ENCODE data around the gene ZNF92. TPM values are rescaled to one million over a fixed set of nuclear protein-coding genes. Genes with fewer than 3 reads are reported as not detected.
A peak's percentile ranks its signal among the peaks of the same experiment; 100 is the strongest.

ZNF92 gene
- total RNA-seq, 1 donor from 2014 or later = 11.3 TPM

DNA sequence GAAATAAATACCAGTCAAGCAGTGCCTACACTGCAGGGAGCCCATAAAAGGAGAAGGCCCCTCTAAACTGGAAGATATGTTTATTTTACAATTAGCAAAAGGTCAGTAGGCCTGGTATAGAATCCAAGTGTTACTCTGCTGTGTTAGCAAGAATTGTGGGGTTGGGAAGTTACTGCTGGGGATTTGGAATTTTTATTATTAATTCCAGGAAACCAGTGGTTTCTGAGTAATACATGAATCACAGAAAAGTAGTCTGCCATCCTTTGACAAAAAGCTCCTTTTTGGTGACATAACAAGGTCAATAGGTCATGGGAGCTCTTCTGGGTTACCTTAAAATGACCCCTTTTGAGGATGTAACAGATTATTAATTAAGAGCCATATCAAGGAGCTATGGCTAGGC is 67.4 kb downstream of the ZNF92 start:
- Histone ChIP-seq H3K4me2 (ENCODE audit: low read length) (peak overlapping the region; percentile 48), H3K4me3 (ENCODE audit: insufficient read depth, low read depth, low read length) (no peak overlapping the region), H3K27me3 (ENCODE audit: insufficient read depth, low read length) (no peaks in the 10 kb centered on the region), H3K9me3 (ENCODE audit: insufficient read depth, low read depth, low read length) (no peaks in the 10 kb centered on the region), H4K20me1 (ENCODE audit: insufficient read depth, low read length) (no peaks in the 10 kb centered on the region), H3K36me3 (ENCODE audit: insufficient read depth, low read length) (no peaks in the 10 kb centered on the region), H3K27ac (ENCODE audit: low read depth, low read length) (peak overlapping the region; percentile 73), H3K4me1 (ENCODE audit: insufficient read depth, low read length) (peaks cover 25% of the 10 kb centered on the region), H3K79me2 (ENCODE audit: insufficient read depth, low read length) (no peaks in the 10 kb centered on the region), H3K9ac (ENCODE audit: low read length) (no peak overlapping the region), H2AFZ (ENCODE audit: low read depth, low read length) (no peak overlapping the region)
- Mint-ChIP-seq H3K4me1 (ENCODE audit: low read depth, unreplicated experiment) (peaks cover 24% of the 10 kb centered on the region), H3K27me3 (ENCODE audit: low read depth, unreplicated experiment) (peaks cover 20% of the 10 kb centered on the region), H3K9me3 (ENCODE audit: unreplicated experiment) (peaks cover 2% of the 10 kb centered on the region), H3K36me3 (ENCODE audit: low read depth, unreplicated experiment) (no peaks in the 10 kb centered on the region), H3K4me3 (ENCODE audit: unreplicated experiment) (no peak overlapping the region), H3K27ac (ENCODE audit: unreplicated experiment) (no peak overlapping the region)
- DNase-seq (ENCODE audit: low read depth) (peak; percentile 88), FAIRE-seq (no peak)
- TF ChIP-seq, protein P1, sequence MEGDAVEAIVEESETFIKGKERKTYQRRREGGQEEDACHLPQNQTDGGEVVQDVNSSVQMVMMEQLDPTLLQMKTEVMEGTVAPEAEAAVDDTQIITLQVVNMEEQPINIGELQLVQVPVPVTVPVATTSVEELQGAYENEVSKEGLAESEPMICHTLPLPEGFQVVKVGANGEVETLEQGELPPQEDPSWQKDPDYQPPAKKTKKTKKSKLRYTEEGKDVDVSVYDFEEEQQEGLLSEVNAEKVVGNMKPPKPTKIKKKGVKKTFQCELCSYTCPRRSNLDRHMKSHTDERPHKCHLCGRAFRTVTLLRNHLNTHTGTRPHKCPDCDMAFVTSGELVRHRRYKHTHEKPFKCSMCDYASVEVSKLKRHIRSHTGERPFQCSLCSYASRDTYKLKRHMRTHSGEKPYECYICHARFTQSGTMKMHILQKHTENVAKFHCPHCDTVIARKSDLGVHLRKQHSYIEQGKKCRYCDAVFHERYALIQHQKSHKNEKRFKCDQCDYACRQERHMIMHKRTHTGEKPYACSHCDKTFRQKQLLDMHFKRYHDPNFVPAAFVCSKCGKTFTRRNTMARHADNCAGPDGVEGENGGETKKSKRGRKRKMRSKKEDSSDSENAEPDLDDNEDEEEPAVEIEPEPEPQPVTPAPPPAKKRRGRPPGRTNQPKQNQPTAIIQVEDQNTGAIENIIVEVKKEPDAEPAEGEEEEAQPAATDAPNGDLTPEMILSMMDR (IDR thresholded peaks at IDR 0.05; ENCODE audit: insufficient read depth, low read depth, low read length) = no peak
- TF ChIP-seq EZH2 (IDR thresholded peaks at IDR 0.05; ENCODE audit: insufficient read depth, low read length) = no peak

- Histone ChIP-seq H3K4me2 (ENCODE audit: low read length) (no peak overlapping the region), H3K4me1 (ENCODE audit: insufficient read depth, low read length) (peaks cover 27% of the 10 kb centered on the region), H3K4me3 (ENCODE audit: insufficient read depth, low read depth, low read length) (no peak overlapping the region), H3K9ac (ENCODE audit: low read length) (no peak overlapping the region), H3K27me3 (ENCODE audit: insufficient read depth, low read length) (no peaks in the 10 kb centered on the region), H4K20me1 (ENCODE audit: insufficient read depth, low read length) (no peaks in the 10 kb centered on the region), H3K79me2 (ENCODE audit: insufficient read depth, low read length) (no peaks in the 10 kb centered on the region), H3K36me3 (ENCODE audit: insufficient read depth, low read length) (no peaks in the 10 kb centered on the region), H2AFZ (ENCODE audit: low read depth, low read length) (no peak overlapping the region), H3K27ac (ENCODE audit: low read depth, low read length) (no peak overlapping the region), H3K9me3 (ENCODE audit: insufficient read depth, low read depth, low read length) (no peaks in the 10 kb centered on the region)
- Mint-ChIP-seq H3K4me1 (ENCODE audit: low read depth, unreplicated experiment) (peaks cover 19% of the 10 kb centered on the region), H3K27me3 (ENCODE audit: low read depth, unreplicated experiment) (peaks cover 21% of the 10 kb centered on the region), H3K27ac (ENCODE audit: unreplicated experiment) (no peak overlapping the region), H3K9me3 (ENCODE audit: unreplicated experiment) (peaks cover 3% of the 10 kb centered on the region), H3K36me3 (ENCODE audit: low read depth, unreplicated experiment) (no peaks in the 10 kb centered on the region), H3K4me3 (ENCODE audit: unreplicated experiment) (no peak overlapping the region)
- FAIRE-seq (peak; percentile 9), DNase-seq (ENCODE audit: low read depth) (no peak)
- no peak for TF ChIP-seq EZH2 (IDR thresholded peaks at IDR 0.05; ENCODE audit: insufficient read depth, low read length)
- TF ChIP-seq, protein P1 (IDR thresholded peaks at IDR 0.05; ENCODE audit: insufficient read depth, low read depth, low read length) = no peak
Measured at GRCh38 chr7:65444205-65444842, 70.7 kb downstream of the ZNF92 start.
